Left lobe of liver (tissue), 2 donors: ENCODE results near the gene VEGFB. TPM values are rescaled to one million over a fixed set of nuclear protein-coding genes. Genes with fewer than 3 reads are reported as not detected.
"Not testable (repeated sequence)": the region's sequence is repeated elsewhere in the genome, so short reads cannot be mapped to it uniquely, and the experiment has no call there.

Experiments
- ATAC-seq: fragments of 200-7000 bp; cut with Tn5 transposase; one replicate; pipeline ENCODE4 v1.9.1; 2020; ENCODE audit warnings: mild to moderate bottlenecking, moderate library complexity
- DNase-seq: peaks from one replicate; pipeline ENCODE4 v3.0.0-alpha.2; 2020; ENCODE audit warnings: low spot score
- total RNA-seq: library from RNA; stranded (reverse); gene quantifications from one replicate; pipeline ENCODE4 v1.2.1, GENCODE V29; 2021
- donor health status: DM: no; HTN: no; CAD: no; lungs with moderate emphysema.
- donor health status: DM: no; HTN: yes; CAD: no.

Gene VEGFB
- total RNA-seq, 1 donor from 2014 or later, result 20.8 TPM

GRCh38 chr11:64245797-64246620 is 11.6 kb downstream of the VEGFB start:
- ATAC-seq (peak; percentile 3), DNase-seq (peak; percentile 67)

- DNase-seq, ATAC-seq: not testable (repeated sequence)
Measured at GRCh38 chr11:64246621-64246870, 12.2 kb downstream of the VEGFB start.

GRCh38 chr11:64246871-64247728 is 12.7 kb downstream of the VEGFB start, which contains the start of gene PPP1R14B:
TSS of gene PPP1R14B (minus strand) at chr11:64246943. CDS start at chr11:64246673, 270 bp downstream.
- ATAC-seq (peak; percentile 72), DNase-seq (peak; percentile 92)

GRCh38 chr11:64247729-64248531 is 13.5 kb downstream of the VEGFB start:
- DNase-seq, result no peak
- peak; percentile 1 for ATAC-seq

- DNase-seq (no peak), ATAC-seq (no peak)
Measured at GRCh38 chr11:64248578-64248977, 14.2 kb downstream of the VEGFB start.

- DNase-seq, result no peak
- ATAC-seq, result no peak
Measured at GRCh38 chr11:64249038-64249437, 14.7 kb downstream of the VEGFB start.

GRCh38 chr11:64249563-64250414 is 15.4 kb downstream of the VEGFB start:
- DNase-seq, result no peak
- ATAC-seq, result peak; percentile 22

- ATAC-seq (no peak), DNase-seq (no peak)
Measured at GRCh38 chr11:64250415-64251015, 16.1 kb downstream of the VEGFB start.

GRCh38 chr11:64251016-64251752 is 16.8 kb downstream of the VEGFB start, which contains the start of gene PLCB3:
TSS of gene PLCB3 (plus strand) at chr11:64251530. CDS start at chr11:64251650, 120 bp downstream.
- peak; percentile 70 for ATAC-seq
- DNase-seq, result peak; percentile 74

- no peak for ATAC-seq
- no peak for DNase-seq
Measured at GRCh38 chr11:64251753-64252002, 17.3 kb downstream of the VEGFB start.

GRCh38 chr11:64252003-64252872 is 17.9 kb downstream of the VEGFB start:
- peak; percentile 8 for ATAC-seq
- DNase-seq, result no peak

GRCh38 chr11:64253043-64253442 is 18.7 kb downstream of the VEGFB start:
- no peak for DNase-seq

GRCh38 chr11:64253481-64253880 is 19.1 kb downstream of the VEGFB start:
- no peak for DNase-seq
- ATAC-seq, result no peak

More at GRCh38 chr11:64253043-64253442, 18.7 kb downstream of the VEGFB start:
- ATAC-seq, result no peak

GRCh38 chr11:64254326-64254725 is 19.9 kb downstream of the VEGFB start:
- DNase-seq (no peak), ATAC-seq (no peak)

GRCh38 chr11:64255135-64256128 is 21.0 kb downstream of the VEGFB start:
- no peak for ATAC-seq
- no peak for DNase-seq

GRCh38 chr11:64256300-64256699 is 21.9 kb downstream of the VEGFB start:
- DNase-seq, result no peak
- no peak for ATAC-seq

- DNase-seq (no peak), ATAC-seq (no peak)
Measured at GRCh38 chr11:64258356-64258755, 24.0 kb downstream of the VEGFB start.
